Transverse colon (tissue), 4 donors: ENCODE data around the gene CBLN2. TPM values are rescaled to one million over a fixed set of nuclear protein-coding genes. Genes with fewer than 3 reads are reported as not detected.

Experiments
- DNase-seq: peaks from one replicate; pipeline ENCODE4 v3.0.0-alpha.2; 2019
- H3K27ac ChIP-seq, 4 donors: fragments of 200-600 bp; sonication (generic); 2 replicates each; pipeline ENCODE4 v1.5.1; 2016 to 2018; ENCODE audit warnings: inconsistent platforms in 4 of 4
- H3K27me3 ChIP-seq: fragments of 200-600 bp; sonication (generic); 2 replicates; pipeline ENCODE4 v1.5.1; 2017; ENCODE audit warnings: inconsistent platforms
- H3K36me3 ChIP-seq, 4 donors: fragments of 200-600 bp; sonication (generic); 2 replicates each; pipeline ENCODE4 v1.5.1; 2017 to 2019; ENCODE audit warnings: inconsistent platforms in 4 of 4
- H3K4me1 ChIP-seq, 4 donors: fragments of 200-600 bp; sonication (generic); 2 replicates each; pipeline ENCODE4 v1.5.1; 2017 to 2020; ENCODE audit warnings: inconsistent platforms in 4 of 4
- H3K4me3 ChIP-seq, 4 donors: fragments of 200-600 bp; sonication (generic); 1 replicate in 1 of 4; 2 replicates in 3 of 4; pipeline versions ENCODE4 v1.5.1 to v1.6.1; 2017 to 2019; ENCODE audit warnings: inconsistent platforms in 4 of 4
- H3K9me3 ChIP-seq, 2 donors: fragments of 200-600 bp; sonication (generic); 2 replicates each; pipeline ENCODE4 v1.5.1; 2017 to 2019; ENCODE audit warnings: inconsistent platforms in 2 of 2
- EP300 ChIP-seq: sonication (generic); formaldehyde crosslinking; IDR thresholded peaks from one replicate; pipeline ENCODE4 v1.6.1; 2017; ENCODE audit warnings: antibody characterized with exemption, low read depth
- POLR2A ChIP-seq: fragments of 450-650 bp; IDR thresholded peaks from one replicate; pipeline ENCODE4 v1.6.1; 2016; ENCODE audit warnings: antibody characterized with exemption, mild to moderate bottlenecking, moderate library complexity
- POLR2AphosphoS5 ChIP-seq, 3 donors: sonication (generic); formaldehyde crosslinking; IDR thresholded peaks; one replicate each; pipeline ENCODE4 v1.6.1; 2016; ENCODE audit warnings: antibody characterized with exemption in 3 of 3
- WGBS, 2 donors: methylation state at CpG; one replicate each; pipeline ENCODE4 v1.1.5; 2018; ENCODE audit warnings: low coverage in 1 of 2; 5-methylcytosine and 5-hydroxymethylcytosine counted together
- in situ Hi-C, 4 donors: fragments of 200-750 bp; cut with MboI; loops; one replicate each; pipeline versions ENCODE4 v1.15.0 to v1.15.1; 2017; ENCODE audit warnings: low sequenced_read_pairs in 3 of 4, low pct_ligation_motif_present in 1 of 4, low pct_unique_long_range_greater_than_20kb in 1 of 4
- intact Hi-C: fragments of 100-400 bp; cut with DNase I; formaldehyde crosslinking; loops from one replicate; pipeline ENCODE4 v1.15.1; 2023; ENCODE audit warnings: low total_unique reads
- total RNA-seq, 4 donors: library from RNA; depleted of rRNA; stranded (reverse); fragments of >200 nt; gene quantifications; one replicate each; pipeline ENCODE4 v1.1.0, GENCODE V29; 2016
- TF ChIP-seq, protein P1 (sequence below), 5 experiments: fragments of 200-600 bp in 3 of 5; fragments of 450-650 bp in 2 of 5; sonication (generic) in 3 of 5; IDR thresholded peaks; 1 replicate in 2 of 5; 2 replicates in 3 of 5; pipeline ENCODE4 v1.5.1; 2016 to 2017; ENCODE audit warnings: antibody characterized with exemption in 5 of 5, inconsistent platforms in 3 of 5, mild to moderate bottlenecking in 2 of 5, moderate library complexity in 1 of 5

Gene CBLN2
- total RNA-seq, 4 donors from 2014 or later, result 0.60 to 1.3 (median 0.78) TPM

GRCh38 chr18:72539901-72540300 is 4.2 kb downstream of the CBLN2 start:
- no peak for TF ChIP-seq POLR2AphosphoS5 (IDR thresholded peaks at IDR 0.05)
- TF ChIP-seq POLR2A, result no peak
- TF ChIP-seq EP300, result no peak
- TF ChIP-seq, protein P1, sequence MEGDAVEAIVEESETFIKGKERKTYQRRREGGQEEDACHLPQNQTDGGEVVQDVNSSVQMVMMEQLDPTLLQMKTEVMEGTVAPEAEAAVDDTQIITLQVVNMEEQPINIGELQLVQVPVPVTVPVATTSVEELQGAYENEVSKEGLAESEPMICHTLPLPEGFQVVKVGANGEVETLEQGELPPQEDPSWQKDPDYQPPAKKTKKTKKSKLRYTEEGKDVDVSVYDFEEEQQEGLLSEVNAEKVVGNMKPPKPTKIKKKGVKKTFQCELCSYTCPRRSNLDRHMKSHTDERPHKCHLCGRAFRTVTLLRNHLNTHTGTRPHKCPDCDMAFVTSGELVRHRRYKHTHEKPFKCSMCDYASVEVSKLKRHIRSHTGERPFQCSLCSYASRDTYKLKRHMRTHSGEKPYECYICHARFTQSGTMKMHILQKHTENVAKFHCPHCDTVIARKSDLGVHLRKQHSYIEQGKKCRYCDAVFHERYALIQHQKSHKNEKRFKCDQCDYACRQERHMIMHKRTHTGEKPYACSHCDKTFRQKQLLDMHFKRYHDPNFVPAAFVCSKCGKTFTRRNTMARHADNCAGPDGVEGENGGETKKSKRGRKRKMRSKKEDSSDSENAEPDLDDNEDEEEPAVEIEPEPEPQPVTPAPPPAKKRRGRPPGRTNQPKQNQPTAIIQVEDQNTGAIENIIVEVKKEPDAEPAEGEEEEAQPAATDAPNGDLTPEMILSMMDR (IDR thresholded peaks at IDR 0.05), result no peak
- in situ Hi-C loops (loop anchor here in 1 of 4 donors (10.0 kb wide), 1 partner anchor 1605 kb away; no protein-coding TSS in a partner anchor), intact Hi-C loops (loop anchor here (5.0 kb wide), 1 partner anchor 1608 kb away; no protein-coding TSS in a partner anchor)
- Histone ChIP-seq H3K4me1 (peaks cover 0 to 13% (median 2%) of the 10 kb centered on the region in 4 donors), H3K4me3 (no peak overlapping the region), H3K27me3 (peaks cover 53% of the 10 kb centered on the region), H3K9me3 (no peaks in the 10 kb centered on the region), H3K36me3 (no peaks in the 10 kb centered on the region), H3K27ac (no peak overlapping the region)
- 44 to 75% methylated on average over 3 to 5 of the region's 5 CpGs for WGBS, 2 donors
- no peak for DNase-seq

- Histone ChIP-seq H3K4me3 (no peak overlapping the region), H3K27me3 (no peaks in the 10 kb centered on the region), H3K9me3 (no peaks in the 10 kb centered on the region), H3K4me1 (no peaks in the 10 kb centered on the region), H3K36me3 (no peaks in the 10 kb centered on the region), H3K27ac (no peak overlapping the region)
- 46 to 49% methylated on average over 1 of the region's 1 CpG for WGBS, 2 donors
- no peak for DNase-seq
- in situ Hi-C loops, result no loop called here
- TF ChIP-seq POLR2AphosphoS5 (IDR thresholded peaks at IDR 0.05) (no peak), EP300 (no peak), POLR2A (no peak)
- TF ChIP-seq, protein P1 (IDR thresholded peaks at IDR 0.05), result no peak
- intact Hi-C loops, result no loop called here
These were observed 13.5 kb downstream of the CBLN2 start for GRCh38 chr18:72530622-72531021.

GRCh38 chr18:72504866-72505265 is 39.3 kb downstream of the CBLN2 start:
- Histone ChIP-seq H3K27me3 (no peaks in the 10 kb centered on the region), H3K36me3 (no peaks in the 10 kb centered on the region), H3K27ac (no peak overlapping the region), H3K9me3 (no peaks in the 10 kb centered on the region), H3K4me1 (no peaks in the 10 kb centered on the region), H3K4me3 (no peak overlapping the region)
- WGBS, 2 donors, result 83 to 100% methylated on average over 2 to 5 of the region's 5 CpGs
- TF ChIP-seq EP300 (no peak), POLR2A (no peak), POLR2AphosphoS5 (IDR thresholded peaks at IDR 0.05) (no peak)
- TF ChIP-seq, protein P1 (IDR thresholded peaks at IDR 0.05), result no peak
- in situ Hi-C loops, result no loop called here
- no peak for DNase-seq
- intact Hi-C loops, result no loop called here

DNA sequence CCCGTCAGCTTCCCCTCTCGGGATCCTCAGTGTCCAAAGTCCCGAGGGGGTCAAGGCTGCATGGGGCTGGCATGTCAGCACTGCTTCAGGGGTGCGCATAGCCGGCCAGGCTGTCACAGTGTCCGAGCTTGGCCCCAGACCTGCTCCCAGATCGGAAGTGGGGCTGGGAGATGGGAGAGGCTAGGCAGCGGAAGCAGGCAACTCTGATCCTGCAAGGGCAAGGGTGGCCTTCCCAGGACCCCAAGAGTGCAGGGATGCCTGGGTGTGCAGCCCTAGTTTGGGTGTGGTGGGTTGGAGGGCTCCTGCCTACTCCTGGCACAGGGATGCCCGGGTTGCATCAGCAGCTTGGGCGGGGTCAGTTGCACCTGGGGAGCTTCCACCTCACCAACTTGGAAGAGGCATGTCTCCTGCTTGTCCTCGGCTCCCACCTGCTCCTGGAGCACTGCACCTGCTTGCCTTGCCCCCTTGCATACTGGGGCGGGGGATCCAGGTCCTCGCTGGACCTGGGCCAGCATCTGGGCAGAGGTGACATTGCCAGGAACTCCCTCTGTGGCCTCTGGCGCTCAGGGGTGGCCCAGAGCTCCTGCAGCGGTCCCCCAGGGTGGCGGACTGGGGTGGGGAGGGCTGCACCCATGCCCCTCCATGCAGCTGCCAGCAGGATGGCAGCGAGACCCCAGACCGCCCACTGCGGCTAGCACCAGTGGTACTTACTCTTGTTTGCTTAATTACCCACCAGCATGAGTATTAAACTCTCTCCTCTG is 41.3 kb downstream of the CBLN2 start:
- 78% methylated on average over 13 of the region's 19 CpGs; no CpG with 5 or more reads in 1 of the 2 donors for WGBS, 2 donors

More for the DNA sequence above, 41.3 kb downstream of the CBLN2 start:
- H3K36me3 ChIP-seq, result no peaks in the 10 kb centered on the region
- no peaks in the 10 kb centered on the region for H3K4me1 ChIP-seq
- intact Hi-C loops, result no loop called here
- H3K27ac ChIP-seq, result no peak overlapping the region
- TF ChIP-seq, protein P1 (IDR thresholded peaks at IDR 0.05), result no peak
- TF ChIP-seq EP300 (no peak), POLR2AphosphoS5 (IDR thresholded peaks at IDR 0.05) (no peak), POLR2A (no peak)
- H3K27me3 ChIP-seq, result no peaks in the 10 kb centered on the region
- no peak for DNase-seq
- in situ Hi-C loops, result no loop called here
- H3K9me3 ChIP-seq, result no peaks in the 10 kb centered on the region
- H3K4me3 ChIP-seq, result no peak overlapping the region
